Measurements from ENCODE around the gene LRRC8B.
"Not testable (repeated sequence)": the region's sequence is repeated elsewhere in the genome, so short reads cannot be mapped to it uniquely, and the experiment has no call there.

Gene LRRC8B

GRCh38 chr1:89606227-89606980 is 81.8 kb downstream of the LRRC8B start:
- no peak for DNase-seq (ENCODE audit: low read depth in 2 of 2, low spot score in 1 of 2)

DNA sequence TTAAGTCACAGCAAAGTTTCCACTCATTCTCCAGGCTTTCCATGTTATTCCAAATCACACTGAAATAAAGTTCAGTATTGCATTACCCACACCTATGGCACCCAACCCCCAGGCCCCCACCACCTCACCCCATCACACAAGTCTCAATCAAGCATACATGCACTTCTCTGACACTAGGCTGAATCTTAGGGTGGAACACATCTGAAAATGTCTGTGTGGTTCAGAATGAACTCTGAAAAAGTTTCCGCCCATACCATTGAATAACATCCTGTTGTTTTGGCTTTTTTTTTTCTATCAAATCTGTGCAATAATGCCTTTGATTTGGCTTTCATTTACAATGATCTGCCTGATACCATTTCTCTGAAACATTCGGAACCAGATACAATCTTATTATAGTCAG is 82.5 kb downstream of the LRRC8B start:
- DNase-seq (ENCODE audit: low read depth in 2 of 2, low spot score in 1 of 2) = no peak

GRCh38 chr1:89607586-89608318 is 83.1 kb downstream of the LRRC8B start:
- no peak for DNase-seq (ENCODE audit: low read depth in 2 of 2, low spot score in 1 of 2)

- peak in 1 of 2 donors; percentile 53 for DNase-seq (ENCODE audit: low read depth in 2 of 2, low spot score in 1 of 2)
Observed at GRCh38 chr1:89608319-89608983, 83.8 kb downstream of the LRRC8B start.

GRCh38 chr1:89608984-89609725 is 84.5 kb downstream of the LRRC8B start:
- peak in 1 of 2 donors; percentile 36 for DNase-seq (ENCODE audit: low read depth in 2 of 2, low spot score in 1 of 2)

GRCh38 chr1:89609781-89610456 is 85.3 kb downstream of the LRRC8B start:
- no peak for DNase-seq (ENCODE audit: low read depth in 2 of 2, low spot score in 1 of 2)

- DNase-seq (ENCODE audit: low read depth in 2 of 2, low spot score in 1 of 2) = no peak
Observed at GRCh38 chr1:89610457-89611011, 85.9 kb downstream of the LRRC8B start.

DNA sequence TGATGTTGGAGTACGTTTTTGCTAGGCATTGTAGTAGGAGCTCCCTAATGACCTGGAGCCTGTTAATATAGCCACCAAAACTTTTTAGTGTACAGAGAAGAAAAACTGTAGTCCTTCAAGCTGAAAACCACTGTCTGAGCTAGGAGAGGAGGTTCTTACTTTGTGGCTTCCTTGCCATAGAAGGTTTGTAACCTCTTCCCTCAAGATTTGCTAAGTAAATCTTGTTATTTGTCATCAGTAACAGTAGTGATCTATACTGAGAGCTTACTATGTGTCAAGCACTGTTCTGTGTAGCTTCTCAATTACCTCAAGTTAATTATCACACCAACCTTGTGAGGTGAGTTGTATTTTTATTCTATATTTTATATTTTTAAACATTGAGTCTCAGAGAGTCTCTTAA is 87.1 kb downstream of the LRRC8B start:
- no peak for DNase-seq (ENCODE audit: low read depth in 2 of 2, low spot score in 1 of 2)

DNA sequence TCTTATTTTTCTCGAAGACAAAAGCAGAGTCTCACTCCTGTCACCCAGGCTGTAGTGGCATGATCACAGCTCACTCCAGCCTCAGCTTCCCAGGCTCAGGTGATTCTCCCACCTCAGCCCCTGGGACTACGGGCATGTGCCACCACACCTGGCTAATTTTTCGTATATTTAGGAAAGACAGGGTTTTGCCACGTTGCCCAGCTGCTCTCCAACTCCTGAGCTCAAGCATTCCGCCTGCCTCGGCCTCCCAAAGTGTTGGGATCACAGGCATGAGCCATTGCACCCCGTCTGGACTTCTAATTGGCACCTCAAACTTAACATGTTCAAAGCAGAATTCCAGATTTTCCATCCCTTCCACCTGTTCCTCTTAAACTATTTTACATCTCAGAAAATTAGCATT is 89.3 kb downstream of the LRRC8B start:
- DNase-seq (ENCODE audit: low read depth in 2 of 2, low spot score in 1 of 2) = no peak

DNA sequence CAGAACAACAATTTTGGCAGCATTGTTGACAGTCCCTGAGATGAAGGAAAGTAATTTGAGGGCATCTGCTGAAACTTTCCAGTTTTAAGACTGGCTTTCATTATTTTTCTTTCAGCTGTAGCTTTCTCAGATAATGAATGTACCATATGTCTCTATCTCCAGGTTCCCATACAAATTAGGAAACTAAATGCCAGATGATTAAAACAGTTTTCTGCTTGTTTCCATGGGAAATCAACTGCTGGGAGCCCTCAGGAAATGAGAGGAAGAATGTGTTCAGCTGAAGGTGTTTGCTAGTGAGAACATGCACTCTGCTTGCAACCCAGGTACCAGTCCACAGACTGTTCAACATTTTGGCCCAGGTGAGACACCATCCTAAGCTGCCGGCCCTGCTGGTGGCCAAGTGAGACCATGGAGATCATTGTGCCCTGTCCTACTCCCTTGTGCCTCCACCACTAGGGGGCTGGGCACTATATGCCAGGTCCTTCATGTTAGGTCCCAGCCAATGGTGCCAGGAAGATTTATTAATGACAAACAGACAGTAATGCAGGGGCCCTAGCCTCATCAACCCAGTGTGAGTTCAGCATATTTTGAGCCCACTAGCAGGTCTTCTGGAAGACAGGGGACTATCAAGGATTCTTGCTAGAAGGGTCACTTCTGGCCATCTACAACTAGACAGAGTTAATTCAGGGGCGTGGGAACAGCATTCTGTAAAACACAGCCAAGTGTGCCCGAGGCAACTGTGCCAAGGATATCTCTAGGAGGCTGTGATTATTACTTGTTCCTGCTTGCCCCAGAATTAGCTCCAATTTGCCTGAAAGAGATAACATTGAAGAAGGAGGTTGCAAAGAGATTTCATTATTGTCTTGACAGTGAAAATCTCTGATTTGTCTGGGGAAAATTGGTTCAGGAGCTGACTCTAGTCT is 91.3 kb downstream of the LRRC8B start:
- DNase-seq (ENCODE audit: low read depth in 2 of 2, low spot score in 1 of 2) = no peak

DNA sequence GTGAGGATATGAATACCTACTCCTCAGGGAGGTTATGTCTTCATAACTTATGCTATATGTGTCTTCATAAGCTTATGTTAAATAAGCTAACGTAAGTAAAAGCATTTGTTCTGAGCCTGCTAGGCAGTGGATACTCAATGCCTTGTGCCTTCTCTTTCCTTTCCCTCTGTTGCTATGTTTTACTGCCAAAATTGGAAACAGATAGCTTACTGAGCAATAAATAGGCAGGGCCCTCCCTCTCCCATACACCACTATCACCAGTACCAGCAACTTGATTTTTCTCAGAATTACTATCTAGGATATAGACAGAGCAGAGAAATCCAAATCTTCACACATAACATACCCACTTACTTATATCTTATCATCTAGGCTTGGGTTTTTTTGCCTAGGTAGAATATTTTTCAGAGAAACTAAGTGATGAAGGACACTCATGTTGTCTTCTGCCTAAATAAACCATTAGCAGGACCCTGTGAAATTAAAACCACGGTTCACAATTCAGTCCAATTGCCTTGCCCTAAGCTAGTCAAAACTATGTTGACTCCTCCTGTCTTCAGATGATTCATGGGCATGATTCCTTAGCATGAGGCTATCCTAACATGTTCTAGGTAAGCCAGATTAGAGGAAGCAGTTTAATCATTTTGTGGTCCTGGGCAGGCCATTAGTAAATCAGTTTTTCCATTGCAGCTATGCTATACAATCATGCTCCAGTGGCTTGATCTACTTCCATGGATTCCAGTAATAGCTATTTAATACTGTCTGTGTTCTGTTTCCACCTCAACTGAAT is 92.4 kb downstream of the LRRC8B start:
- DNase-seq (ENCODE audit: low read depth in 2 of 2, low spot score in 1 of 2) = no peak

- DNase-seq (ENCODE audit: low read depth in 2 of 2, low spot score in 1 of 2) = no peak
Observed at GRCh38 chr1:89620664-89621063, 96.0 kb downstream of the LRRC8B start.

GRCh38 chr1:89622895-89623294 is 98.3 kb downstream of the LRRC8B start:
- no peak for DNase-seq (ENCODE audit: low read depth in 2 of 2, low spot score in 1 of 2)

DNA sequence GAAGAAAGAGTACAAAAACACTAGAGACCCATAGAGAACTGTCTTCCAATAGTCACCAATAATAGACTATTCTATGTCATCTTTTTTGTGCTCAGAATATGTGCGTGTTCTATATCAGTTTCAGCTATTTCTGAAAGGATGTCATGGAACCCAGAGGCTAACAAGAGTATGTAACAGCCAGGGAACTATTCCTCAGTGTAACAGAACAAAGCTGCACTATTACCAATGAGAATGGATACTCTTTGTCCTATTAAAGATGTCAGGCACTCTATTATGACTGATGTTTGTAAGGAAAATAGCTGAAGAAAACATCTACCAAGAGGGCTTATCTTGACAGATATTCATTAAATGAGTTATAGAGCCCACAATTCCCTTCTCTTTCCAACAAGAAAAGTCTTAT is 99.7 kb downstream of the LRRC8B start:
- no peak for DNase-seq (ENCODE audit: low read depth in 2 of 2, low spot score in 1 of 2)

- DNase-seq (ENCODE audit: low read depth in 2 of 2, low spot score in 1 of 2) = no peak
Observed at GRCh38 chr1:89624715-89625323, 100.2 kb downstream of the LRRC8B start.

- DNase-seq (ENCODE audit: low read depth in 2 of 2, low spot score in 1 of 2) = no peak
Observed at GRCh38 chr1:89627596-89627962, 103.0 kb downstream of the LRRC8B start.

- no peak for DNase-seq (ENCODE audit: low read depth in 2 of 2, low spot score in 1 of 2)
Observed at GRCh38 chr1:89629146-89629545, 104.5 kb downstream of the LRRC8B start.

- DNase-seq (ENCODE audit: low read depth in 2 of 2, low spot score in 1 of 2) = not testable (repeated sequence)
Observed at GRCh38 chr1:89629600-89629999, 105.0 kb downstream of the LRRC8B start.

Data from stimulated activated CD8-positive, alpha-beta memory T cell treated with anti-CD3 and anti-CD28 coated beads, Interleukin-4, amount 100 ng/mL, for 4 hours (primary cell).